ENCODE results near the gene CHSY1. TPM values are rescaled to one million over a fixed set of nuclear protein-coding genes. Genes with fewer than 3 reads are reported as not detected.

CHSY1 gene
- polyA plus RNA-seq, 1 donor from 2014 or later = 16.1 TPM

DNA sequence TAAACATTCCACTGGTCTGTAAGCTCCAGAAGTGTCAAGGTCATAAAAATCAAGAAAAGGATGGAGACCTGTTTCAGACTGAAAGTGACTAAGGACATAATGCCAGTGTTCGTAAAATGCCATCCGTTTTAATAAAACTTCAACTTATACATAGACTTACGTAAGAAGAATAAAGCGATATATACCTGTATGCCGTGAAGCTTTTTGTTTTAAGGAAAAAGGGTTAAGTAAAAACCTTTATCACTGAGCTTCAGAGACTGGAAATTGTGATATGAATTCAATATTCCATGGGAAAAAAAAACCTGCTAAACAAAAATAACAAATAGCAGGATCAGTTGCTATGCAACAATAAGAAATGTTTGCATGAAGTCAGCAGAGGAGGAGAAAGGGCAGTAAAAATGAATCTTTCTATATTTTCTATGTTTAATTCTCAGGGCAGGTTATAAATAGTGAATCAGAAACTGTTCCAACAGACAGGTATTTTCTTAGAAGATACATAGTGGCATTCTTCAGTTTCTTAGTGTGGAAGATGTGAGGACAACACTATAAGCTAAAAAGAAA, 42.5 kb downstream of the CHSY1 start:
- no peak overlapping the region for H3K4me3 ChIP-seq (ENCODE audit: low read length)
- no peak overlapping the region for H3K4me2 ChIP-seq (ENCODE audit: low read length)
- TF ChIP-seq TAF1 (IDR thresholded peaks at IDR 0.05; ENCODE audit: low read depth) (no peak), EP300 (conservative IDR thresholded peaks at IDR 0.05; ENCODE audit: poor library complexity, severe bottlenecking) (no peak), POLR2AphosphoS5 (IDR thresholded peaks at IDR 0.05) (no peak), EZH2 (IDR thresholded peaks at IDR 0.05; ENCODE audit: borderline replicate concordance, insufficient read depth, low read length, poor library complexity, severe bottlenecking) (no peak), RAD21 (conservative IDR thresholded peaks at IDR 0.05) (no peak), SMC3 (conservative IDR thresholded peaks at IDR 0.05; ENCODE audit: poor library complexity) (no peak), MXI1 (conservative IDR thresholded peaks at IDR 0.05; ENCODE audit: poor library complexity, severe bottlenecking) (no peak)
- TF ChIP-seq, protein P1, sequence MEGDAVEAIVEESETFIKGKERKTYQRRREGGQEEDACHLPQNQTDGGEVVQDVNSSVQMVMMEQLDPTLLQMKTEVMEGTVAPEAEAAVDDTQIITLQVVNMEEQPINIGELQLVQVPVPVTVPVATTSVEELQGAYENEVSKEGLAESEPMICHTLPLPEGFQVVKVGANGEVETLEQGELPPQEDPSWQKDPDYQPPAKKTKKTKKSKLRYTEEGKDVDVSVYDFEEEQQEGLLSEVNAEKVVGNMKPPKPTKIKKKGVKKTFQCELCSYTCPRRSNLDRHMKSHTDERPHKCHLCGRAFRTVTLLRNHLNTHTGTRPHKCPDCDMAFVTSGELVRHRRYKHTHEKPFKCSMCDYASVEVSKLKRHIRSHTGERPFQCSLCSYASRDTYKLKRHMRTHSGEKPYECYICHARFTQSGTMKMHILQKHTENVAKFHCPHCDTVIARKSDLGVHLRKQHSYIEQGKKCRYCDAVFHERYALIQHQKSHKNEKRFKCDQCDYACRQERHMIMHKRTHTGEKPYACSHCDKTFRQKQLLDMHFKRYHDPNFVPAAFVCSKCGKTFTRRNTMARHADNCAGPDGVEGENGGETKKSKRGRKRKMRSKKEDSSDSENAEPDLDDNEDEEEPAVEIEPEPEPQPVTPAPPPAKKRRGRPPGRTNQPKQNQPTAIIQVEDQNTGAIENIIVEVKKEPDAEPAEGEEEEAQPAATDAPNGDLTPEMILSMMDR (IDR thresholded peaks at IDR 0.05; ENCODE audit: poor library complexity, severe bottlenecking) = no peak
- TF ChIP-seq, protein P2, sequence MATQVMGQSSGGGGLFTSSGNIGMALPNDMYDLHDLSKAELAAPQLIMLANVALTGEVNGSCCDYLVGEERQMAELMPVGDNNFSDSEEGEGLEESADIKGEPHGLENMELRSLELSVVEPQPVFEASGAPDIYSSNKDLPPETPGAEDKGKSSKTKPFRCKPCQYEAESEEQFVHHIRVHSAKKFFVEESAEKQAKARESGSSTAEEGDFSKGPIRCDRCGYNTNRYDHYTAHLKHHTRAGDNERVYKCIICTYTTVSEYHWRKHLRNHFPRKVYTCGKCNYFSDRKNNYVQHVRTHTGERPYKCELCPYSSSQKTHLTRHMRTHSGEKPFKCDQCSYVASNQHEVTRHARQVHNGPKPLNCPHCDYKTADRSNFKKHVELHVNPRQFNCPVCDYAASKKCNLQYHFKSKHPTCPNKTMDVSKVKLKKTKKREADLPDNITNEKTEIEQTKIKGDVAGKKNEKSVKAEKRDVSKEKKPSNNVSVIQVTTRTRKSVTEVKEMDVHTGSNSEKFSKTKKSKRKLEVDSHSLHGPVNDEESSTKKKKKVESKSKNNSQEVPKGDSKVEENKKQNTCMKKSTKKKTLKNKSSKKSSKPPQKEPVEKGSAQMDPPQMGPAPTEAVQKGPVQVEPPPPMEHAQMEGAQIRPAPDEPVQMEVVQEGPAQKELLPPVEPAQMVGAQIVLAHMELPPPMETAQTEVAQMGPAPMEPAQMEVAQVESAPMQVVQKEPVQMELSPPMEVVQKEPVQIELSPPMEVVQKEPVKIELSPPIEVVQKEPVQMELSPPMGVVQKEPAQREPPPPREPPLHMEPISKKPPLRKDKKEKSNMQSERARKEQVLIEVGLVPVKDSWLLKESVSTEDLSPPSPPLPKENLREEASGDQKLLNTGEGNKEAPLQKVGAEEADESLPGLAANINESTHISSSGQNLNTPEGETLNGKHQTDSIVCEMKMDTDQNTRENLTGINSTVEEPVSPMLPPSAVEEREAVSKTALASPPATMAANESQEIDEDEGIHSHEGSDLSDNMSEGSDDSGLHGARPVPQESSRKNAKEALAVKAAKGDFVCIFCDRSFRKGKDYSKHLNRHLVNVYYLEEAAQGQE (IDR thresholded peaks at IDR 0.05; ENCODE audit: borderline replicate concordance) = no peak
- no peak overlapping the region for H2AFZ ChIP-seq (ENCODE audit: low read depth, low read length)
- H3F3A ChIP-seq (ENCODE audit: insufficient read depth, low read length, poor library complexity, severe bottlenecking) = no peaks in the 10 kb centered on the region
- H3K27ac ChIP-seq (ENCODE audit: low read length) = no peak overlapping the region
- no peaks in the 10 kb centered on the region for H3K9me2 ChIP-seq (ENCODE audit: insufficient read depth, low read length)
- H3K9ac ChIP-seq (ENCODE audit: low read length) = no peak overlapping the region
- H3K36me3 ChIP-seq (ENCODE audit: insufficient read depth, low read length) = no peaks in the 10 kb centered on the region
- H3K27me3 ChIP-seq (ENCODE audit: insufficient read depth, low read depth, low read length) = no peaks in the 10 kb centered on the region
- no peaks in the 10 kb centered on the region for H4K20me1 ChIP-seq (ENCODE audit: insufficient read depth)
- no peaks in the 10 kb centered on the region for H3K9me3 ChIP-seq (ENCODE audit: low read length)
- peaks cover 45% of the 10 kb centered on the region for H3K79me2 ChIP-seq (replicated peaks; ENCODE audit: insufficient read depth, low read length)

DNA sequence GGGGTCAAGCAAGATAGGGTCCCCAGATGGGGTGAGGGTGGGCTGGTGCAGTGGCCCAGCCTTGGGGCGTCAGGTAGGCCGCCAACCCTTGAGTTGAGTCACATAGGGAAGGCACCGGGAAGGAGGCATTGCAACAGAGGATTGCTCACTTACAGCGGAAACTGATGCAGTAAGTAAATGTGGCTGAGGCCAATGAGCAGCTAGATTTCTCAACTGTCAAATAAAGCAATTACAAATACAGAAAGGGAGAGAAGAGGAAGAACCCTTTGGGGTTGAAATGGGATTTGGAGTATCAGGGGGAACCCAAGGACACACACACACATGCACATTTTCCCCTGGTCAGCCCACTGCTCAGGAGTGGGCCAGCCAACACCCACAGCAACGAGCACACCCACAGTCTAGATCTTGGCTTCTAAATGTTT, 44.0 kb downstream of the CHSY1 start:
- no peaks in the 10 kb centered on the region for H3K36me3 ChIP-seq (ENCODE audit: insufficient read depth, low read length)
- H3K4me2 ChIP-seq (ENCODE audit: low read length) = no peak overlapping the region
- no peak overlapping the region for H3K27ac ChIP-seq (ENCODE audit: low read length)
- H4K20me1 ChIP-seq (ENCODE audit: insufficient read depth) = no peaks in the 10 kb centered on the region
- no peak for TF ChIP-seq SMC3 (conservative IDR thresholded peaks at IDR 0.05; ENCODE audit: poor library complexity)
- TF ChIP-seq, protein P1 (IDR thresholded peaks at IDR 0.05; ENCODE audit: poor library complexity, severe bottlenecking) = no peak
- no peak for TF ChIP-seq MXI1 (conservative IDR thresholded peaks at IDR 0.05; ENCODE audit: poor library complexity, severe bottlenecking)
- TF ChIP-seq RAD21 (conservative IDR thresholded peaks at IDR 0.05) = no peak
- TF ChIP-seq EZH2 (IDR thresholded peaks at IDR 0.05; ENCODE audit: borderline replicate concordance, insufficient read depth, low read length, poor library complexity, severe bottlenecking) = no peak
- TF ChIP-seq EP300 (conservative IDR thresholded peaks at IDR 0.05; ENCODE audit: poor library complexity, severe bottlenecking) = no peak
- TF ChIP-seq POLR2AphosphoS5 (IDR thresholded peaks at IDR 0.05) = no peak
- TF ChIP-seq TAF1 (IDR thresholded peaks at IDR 0.05; ENCODE audit: low read depth) = no peak
- H3K9ac ChIP-seq (ENCODE audit: low read length) = no peak overlapping the region
- no peaks in the 10 kb centered on the region for H3F3A ChIP-seq (ENCODE audit: insufficient read depth, low read length, poor library complexity, severe bottlenecking)
- no peak overlapping the region for H2AFZ ChIP-seq (ENCODE audit: low read depth, low read length)
- peaks cover 45% of the 10 kb centered on the region for H3K79me2 ChIP-seq (replicated peaks; ENCODE audit: insufficient read depth, low read length)
- no peaks in the 10 kb centered on the region for H3K27me3 ChIP-seq (ENCODE audit: insufficient read depth, low read depth, low read length)
- H3K4me3 ChIP-seq (ENCODE audit: low read length) = no peak overlapping the region
- no peaks in the 10 kb centered on the region for H3K9me3 ChIP-seq (ENCODE audit: low read length)
- H3K9me2 ChIP-seq (ENCODE audit: insufficient read depth, low read length) = no peaks in the 10 kb centered on the region

All from neural cell (in vitro differentiated cells).